Hepatocyte (in vitro differentiated cells): ENCODE results near the gene ERCC2. TPM values are rescaled to one million over a fixed set of nuclear protein-coding genes. Genes with fewer than 3 reads are reported as not detected.

Experiments
- DNase-seq: peaks from one replicate; pipeline ENCODE4 v3.0.0-alpha.2; 2016; ENCODE audit warnings: low spot score
- H2AFZ ChIP-seq: fragments of 200-600 bp; sonication (generic); 2 replicates; pipeline ENCODE4 v1.6.0; 2016; ENCODE audit warnings: antibody characterized with exemption, mild to moderate bottlenecking
- H3K27ac ChIP-seq: fragments of 200-600 bp; sonication (generic); 2 replicates; pipeline ENCODE4 v1.5.1; 2016; ENCODE audit warnings: mild to moderate bottlenecking
- H3K27me3 ChIP-seq: fragments of 200-600 bp; sonication (generic); 2 replicates; pipeline ENCODE4 v1.6.1; 2016
- H3K36me3 ChIP-seq: fragments of 200-600 bp; sonication (generic); replicated peaks from 2 replicates; pipeline ENCODE4 v1.5.1; 2016; ENCODE audit warnings: low read depth; ENCODE audit not compliant: insufficient read depth
- H3K4me1 ChIP-seq: fragments of 200-600 bp; sonication (generic); 2 replicates; pipeline ENCODE4 v1.5.1; 2016; ENCODE audit warnings: mild to moderate bottlenecking, moderate library complexity; ENCODE audit not compliant: insufficient read depth
- H3K4me2 ChIP-seq: fragments of 200-600 bp; sonication (generic); 2 replicates; pipeline ENCODE4 v1.6.0; 2016
- H3K4me3 ChIP-seq: fragments of 200-600 bp; sonication (generic); 2 replicates; pipeline ENCODE4 v1.5.1; 2016; ENCODE audit warnings: mild to moderate bottlenecking
- H3K79me2 ChIP-seq: fragments of 200-600 bp; sonication (generic); 2 replicates; pipeline ENCODE4 v1.6.0; 2017; ENCODE audit warnings: mild to moderate bottlenecking
- H3K9me2 ChIP-seq: fragments of 200-600 bp; sonication (generic); replicated peaks from 2 replicates; pipeline ENCODE4 v1.6.0; 2017; ENCODE audit warnings: mild to moderate bottlenecking; ENCODE audit not compliant: insufficient read depth
- H3K9me3 ChIP-seq: fragments of 200-600 bp; sonication (generic); 2 replicates; pipeline ENCODE4 v1.5.1; 2016; ENCODE audit warnings: low read depth, mild to moderate bottlenecking
- H4K20me1 ChIP-seq: fragments of 200-600 bp; sonication (generic); 2 replicates; pipeline ENCODE4 v1.6.0; 2016; ENCODE audit warnings: mild to moderate bottlenecking; ENCODE audit not compliant: insufficient read depth, poor library complexity, severe bottlenecking
- EZH2 ChIP-seq: fragments of 200-600 bp; sonication (generic); IDR thresholded peaks from 2 replicates; pipeline ENCODE4 v1.6.1; 2016; ENCODE audit warnings: antibody characterized with exemption, mild to moderate bottlenecking, borderline replicate concordance
- EZH2phosphoT487 ChIP-seq: fragments of 200-600 bp; sonication (generic); IDR thresholded peaks from one replicate; pipeline ENCODE4 v1.6.1; 2018; ENCODE audit warnings: antibody characterized with exemption, mild to moderate bottlenecking, low read depth, moderate library complexity; ENCODE audit not compliant: unreplicated experiment, severe bottlenecking
- WGBS: methylation state at CpG from one replicate; pipeline ENCODE4 v1.1.6; 2016; ENCODE audit warnings: low lambda C conversion rate; ENCODE audit errors: missing lambda C conversion rate; 5-methylcytosine and 5-hydroxymethylcytosine counted together
- polyA plus RNA-seq: library from polyadenylated mRNA; unstranded; fragments of >200 nt; fragmentation: Nextera tagmentation; extraction: Ambion mirVana; gene quantifications from 2 replicates; pipeline ENCODE4 v1.2.1, GENCODE V29; 2016
- total RNA-seq: library from RNA; depleted of rRNA; stranded (reverse); fragments of >200 nt; gene quantifications from 2 replicates; pipeline ENCODE4 v1.2.3, GENCODE V29; 2014
- TF ChIP-seq, protein P1 (sequence below): fragments of 200-600 bp; sonication (generic); IDR thresholded peaks from 2 replicates; pipeline ENCODE4 v1.5.1; 2016; ENCODE audit warnings: antibody characterized with exemption, mild to moderate bottlenecking; ENCODE audit not compliant: poor library complexity

Gene ERCC2
- total and polyA plus RNA-seq, 2 experiments from 2014 or later: 7.1 to 13.9 TPM

DNA sequence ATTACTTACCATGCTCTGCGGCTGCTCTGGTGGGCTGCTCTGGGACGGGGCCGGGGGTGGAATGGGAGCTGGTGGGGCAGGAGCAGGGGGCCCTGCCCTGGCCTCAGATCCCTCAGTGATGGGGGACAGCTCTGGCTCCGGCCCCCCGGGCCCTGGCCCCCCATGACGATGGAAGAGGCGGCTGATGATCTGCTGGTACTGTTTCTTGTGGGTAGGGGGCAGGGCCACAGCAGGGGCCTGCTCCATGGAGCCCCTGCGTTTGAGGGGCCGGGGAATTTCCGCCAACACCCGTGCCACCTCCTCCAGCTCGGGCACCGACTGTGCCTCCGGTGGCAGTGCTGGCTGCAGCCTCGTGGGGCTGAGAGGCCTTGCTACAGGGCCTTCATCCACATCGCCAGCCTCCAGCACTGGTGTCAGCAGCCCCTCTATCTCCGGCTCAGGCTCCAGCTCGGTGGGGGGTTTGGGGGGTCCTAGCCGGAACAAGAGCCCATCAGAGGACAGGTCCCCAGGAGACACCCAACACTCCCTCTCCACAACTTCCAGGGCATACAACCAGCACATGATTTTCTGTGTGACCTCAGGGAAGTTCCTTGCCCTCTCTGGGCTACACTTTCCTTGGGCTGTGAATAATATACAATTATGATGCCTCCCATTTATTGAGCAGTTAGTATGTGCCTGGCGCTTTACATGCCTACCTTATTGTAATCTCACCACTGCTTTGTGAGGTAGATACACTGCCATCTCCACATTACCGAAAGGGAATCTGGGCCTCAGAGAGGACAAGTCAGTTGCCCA is 21.7 kb upstream of the ERCC2 start:
- Histone ChIP-seq H3K4me1 (no peaks in the 10 kb centered on the region), H3K4me3 (no peak overlapping the region), H3K9me2 (no peaks in the 10 kb centered on the region), H4K20me1 (no peaks in the 10 kb centered on the region), H2AFZ (no peak overlapping the region), H3K4me2 (no peak overlapping the region), H3K36me3 (no peaks in the 10 kb centered on the region), H3K9me3 (no peaks in the 10 kb centered on the region), H3K27ac (no peak overlapping the region), H3K27me3 (no peaks in the 10 kb centered on the region), H3K79me2 (no peaks in the 10 kb centered on the region)
- no peak for TF ChIP-seq EZH2phosphoT487
- TF ChIP-seq, protein P1, sequence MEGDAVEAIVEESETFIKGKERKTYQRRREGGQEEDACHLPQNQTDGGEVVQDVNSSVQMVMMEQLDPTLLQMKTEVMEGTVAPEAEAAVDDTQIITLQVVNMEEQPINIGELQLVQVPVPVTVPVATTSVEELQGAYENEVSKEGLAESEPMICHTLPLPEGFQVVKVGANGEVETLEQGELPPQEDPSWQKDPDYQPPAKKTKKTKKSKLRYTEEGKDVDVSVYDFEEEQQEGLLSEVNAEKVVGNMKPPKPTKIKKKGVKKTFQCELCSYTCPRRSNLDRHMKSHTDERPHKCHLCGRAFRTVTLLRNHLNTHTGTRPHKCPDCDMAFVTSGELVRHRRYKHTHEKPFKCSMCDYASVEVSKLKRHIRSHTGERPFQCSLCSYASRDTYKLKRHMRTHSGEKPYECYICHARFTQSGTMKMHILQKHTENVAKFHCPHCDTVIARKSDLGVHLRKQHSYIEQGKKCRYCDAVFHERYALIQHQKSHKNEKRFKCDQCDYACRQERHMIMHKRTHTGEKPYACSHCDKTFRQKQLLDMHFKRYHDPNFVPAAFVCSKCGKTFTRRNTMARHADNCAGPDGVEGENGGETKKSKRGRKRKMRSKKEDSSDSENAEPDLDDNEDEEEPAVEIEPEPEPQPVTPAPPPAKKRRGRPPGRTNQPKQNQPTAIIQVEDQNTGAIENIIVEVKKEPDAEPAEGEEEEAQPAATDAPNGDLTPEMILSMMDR: no peak
- TF ChIP-seq EZH2: no peak
- DNase-seq: no peak
- WGBS: 93% methylated on average over 17 of the region's 21 CpGs

DNA sequence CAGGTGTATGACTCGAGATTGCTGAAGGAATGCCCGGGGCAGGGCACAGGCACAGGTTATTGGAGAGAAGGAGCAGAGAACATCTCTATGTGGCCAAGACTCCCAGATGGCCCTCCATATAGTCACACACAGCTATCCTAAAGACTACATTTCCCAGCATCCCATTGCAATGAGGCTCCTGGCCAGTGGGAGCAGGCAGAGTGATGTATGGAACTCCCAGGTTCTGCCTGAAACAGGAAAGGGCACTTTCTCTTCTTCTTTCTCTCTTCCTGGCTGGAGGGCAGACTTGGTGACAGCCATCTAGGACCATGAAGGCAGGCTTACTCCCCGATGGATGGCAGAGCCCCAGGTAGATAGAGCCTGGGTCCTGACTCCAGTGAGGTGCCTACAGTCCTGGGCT is 21.0 kb upstream of the ERCC2 start:
- no peaks in the 10 kb centered on the region for H4K20me1 ChIP-seq
- no peaks in the 10 kb centered on the region for H3K36me3 ChIP-seq
- H3K27me3 ChIP-seq: peaks cover 4% of the 10 kb centered on the region
- H3K4me3 ChIP-seq: no peak overlapping the region
- DNase-seq: no peak
- no peaks in the 10 kb centered on the region for H3K9me2 ChIP-seq
- H3K9me3 ChIP-seq: no peaks in the 10 kb centered on the region
- TF ChIP-seq EZH2phosphoT487 (no peak), EZH2 (no peak)
- TF ChIP-seq, protein P1: no peak
- 84% methylated on average over 3 of the region's 3 CpGs for WGBS
- H3K27ac ChIP-seq: no peak overlapping the region
- no peak overlapping the region for H3K4me2 ChIP-seq
- H3K79me2 ChIP-seq: no peaks in the 10 kb centered on the region
- no peak overlapping the region for H2AFZ ChIP-seq
- no peaks in the 10 kb centered on the region for H3K4me1 ChIP-seq

DNA sequence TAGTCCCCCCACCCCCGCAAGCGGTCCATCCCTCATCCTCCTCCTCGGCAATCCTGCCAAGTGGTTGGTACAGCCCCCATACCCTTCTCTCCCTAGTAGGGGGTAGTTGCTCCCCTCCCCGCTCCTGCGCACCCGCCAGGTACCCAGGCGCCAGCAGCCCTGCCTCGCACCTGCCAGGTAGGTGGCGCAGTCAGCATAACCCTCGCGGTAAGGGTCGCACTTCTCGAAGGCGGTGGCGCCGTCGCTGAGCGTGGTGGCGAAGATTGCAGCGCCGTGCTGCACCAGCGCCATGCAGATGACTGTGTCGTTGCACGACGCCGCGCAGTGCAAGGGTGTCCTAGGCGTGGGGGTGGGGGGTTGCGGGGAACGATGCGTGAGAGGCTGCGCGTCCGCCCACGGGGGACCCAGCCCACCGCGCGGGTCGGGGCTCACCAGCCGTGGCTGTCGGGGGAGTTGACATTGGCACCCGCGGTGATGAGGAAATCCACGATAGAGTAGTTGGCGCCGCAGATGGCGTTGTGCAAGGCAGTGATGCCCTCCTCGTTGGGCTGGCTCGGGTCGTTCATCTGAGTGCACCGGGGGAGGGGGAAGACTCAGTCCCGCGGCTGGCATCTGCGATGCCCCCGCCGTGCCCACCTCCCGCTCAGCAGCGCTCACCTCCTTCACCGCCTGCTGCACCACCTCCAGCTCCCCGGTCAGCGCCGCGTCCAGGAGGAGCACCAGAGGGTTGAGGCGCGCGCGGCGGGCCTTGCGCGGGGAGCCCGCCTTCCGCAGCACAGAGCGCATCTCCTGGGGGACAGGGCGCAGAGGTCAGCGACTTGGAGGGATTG is 15.2 kb upstream of the ERCC2 start:
- Histone ChIP-seq H3K4me3 (no peak overlapping the region), H3K4me1 (no peaks in the 10 kb centered on the region), H3K4me2 (no peak overlapping the region), H2AFZ (no peak overlapping the region), H3K9me2 (no peaks in the 10 kb centered on the region), H3K9me3 (no peaks in the 10 kb centered on the region), H3K27me3 (peaks cover 18% of the 10 kb centered on the region), H3K36me3 (no peaks in the 10 kb centered on the region), H4K20me1 (no peaks in the 10 kb centered on the region), H3K27ac (no peak overlapping the region), H3K79me2 (no peaks in the 10 kb centered on the region)
- WGBS: 39% methylated on average over 70 of the region's 75 CpGs
- TF ChIP-seq EZH2phosphoT487 (no peak), EZH2 (no peak)
- TF ChIP-seq, protein P1: no peak
- DNase-seq: no peak
